Measurements from ENCODE around the gene ART5.
"Not testable (repeated sequence)": the region's sequence is repeated elsewhere in the genome, so short reads cannot be mapped to it uniquely, and the experiment has no call there.

- TF ChIP-seq CTCF (IDR thresholded peaks at IDR 0.05); EP300 (IDR thresholded peaks at IDR 0.05; ENCODE audit: low read depth): not testable (repeated sequence)
Measured at GRCh38 chr11:3649374-3649773, 7.6 kb upstream of the ART5 start.
